Measurements from ENCODE around the gene CAP2.

Gene CAP2

DNA sequence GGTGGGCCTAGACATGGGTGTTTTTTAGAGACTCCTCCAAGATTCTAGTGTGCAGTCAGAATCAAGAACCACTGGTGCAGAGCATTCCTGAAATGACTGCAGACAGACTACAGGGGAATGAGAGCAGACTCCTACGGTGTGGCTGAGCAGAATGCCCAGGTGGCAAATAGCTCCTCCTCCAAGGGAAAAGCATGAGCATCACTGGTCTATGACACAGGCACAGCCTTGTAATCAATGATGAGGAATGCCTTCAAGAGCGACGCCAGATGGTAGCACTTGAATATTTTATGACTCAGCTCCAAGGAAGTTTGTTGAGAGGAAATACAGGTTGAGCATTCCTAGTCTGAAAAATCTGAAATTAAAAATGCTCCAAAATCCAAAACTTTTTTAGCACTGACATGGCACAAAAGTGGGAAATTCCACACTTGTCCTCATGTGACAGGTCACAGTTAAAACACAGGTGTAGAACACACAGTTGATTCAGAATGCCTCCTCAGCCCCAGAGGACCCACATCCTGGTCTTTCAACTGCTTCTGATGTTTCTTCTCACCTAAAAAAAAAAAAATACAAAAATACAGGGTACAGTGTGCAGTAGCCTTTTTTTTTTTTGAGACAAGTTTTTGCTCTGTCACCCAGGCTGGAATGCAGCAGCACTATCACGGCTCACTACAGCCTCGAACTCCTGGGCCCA is 196.2 kb downstream of the CAP2 start:
- DNase-seq: no peak

DNA sequence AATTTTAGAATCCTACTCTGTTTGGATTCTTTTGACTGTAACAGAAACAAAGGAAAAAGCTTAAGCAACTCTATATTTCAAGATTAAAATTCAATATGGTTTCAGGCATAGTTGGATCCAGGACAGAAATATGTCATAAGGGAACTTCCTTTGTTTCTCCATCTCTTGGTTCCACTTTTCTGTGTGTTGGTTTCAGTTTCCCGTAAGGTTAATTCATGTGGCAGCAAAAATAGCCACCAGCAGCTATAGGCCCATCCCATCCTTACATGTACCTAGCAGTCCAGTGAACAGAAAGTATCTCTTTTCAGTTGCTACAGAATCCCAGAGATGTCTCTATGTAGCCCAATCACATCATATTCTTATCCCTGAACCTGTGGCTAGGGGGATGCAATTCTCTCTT is 197.9 kb downstream of the CAP2 start:
- no peak for DNase-seq

DNA sequence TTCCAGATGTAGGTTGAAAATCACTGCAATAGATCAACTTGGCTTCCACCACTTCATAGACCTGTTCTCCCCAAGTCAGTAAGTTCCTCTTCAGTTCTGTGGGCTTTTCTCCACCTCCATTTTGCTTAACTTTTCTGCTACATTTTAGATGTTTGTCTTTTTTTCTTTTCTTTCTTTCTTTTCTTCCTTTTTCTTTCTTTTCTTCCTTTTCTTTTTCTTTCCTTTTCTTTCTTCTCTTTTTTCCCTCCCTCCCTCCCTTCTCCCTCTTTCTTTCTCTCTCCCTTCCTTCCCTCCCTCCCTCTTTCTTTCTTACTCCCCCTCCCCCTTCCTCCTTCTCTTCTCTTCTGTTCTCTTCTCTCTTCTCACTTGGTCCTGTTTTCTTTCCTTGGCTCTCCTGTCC is 199.9 kb downstream of the CAP2 start:
- DNase-seq: no peak

DNA sequence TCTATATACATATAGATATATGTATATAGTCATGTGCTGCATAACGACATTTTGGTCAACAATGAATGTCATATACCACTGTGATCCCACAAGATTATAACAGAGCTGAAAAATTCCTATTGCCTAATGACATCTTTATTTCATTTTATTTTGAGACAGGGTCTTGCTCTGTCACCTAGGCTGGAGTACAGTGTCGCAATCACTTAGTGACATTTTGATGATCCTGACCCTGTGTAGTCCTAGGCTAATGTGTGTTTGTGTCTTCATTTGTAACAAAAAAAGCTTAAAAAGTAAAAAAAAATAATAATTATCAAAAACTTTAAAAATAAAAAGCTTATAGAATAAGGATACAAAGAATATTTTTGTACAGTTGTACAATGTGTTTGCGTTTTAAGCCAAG is 202.7 kb downstream of the CAP2 start:
- no peak for DNase-seq

DNA sequence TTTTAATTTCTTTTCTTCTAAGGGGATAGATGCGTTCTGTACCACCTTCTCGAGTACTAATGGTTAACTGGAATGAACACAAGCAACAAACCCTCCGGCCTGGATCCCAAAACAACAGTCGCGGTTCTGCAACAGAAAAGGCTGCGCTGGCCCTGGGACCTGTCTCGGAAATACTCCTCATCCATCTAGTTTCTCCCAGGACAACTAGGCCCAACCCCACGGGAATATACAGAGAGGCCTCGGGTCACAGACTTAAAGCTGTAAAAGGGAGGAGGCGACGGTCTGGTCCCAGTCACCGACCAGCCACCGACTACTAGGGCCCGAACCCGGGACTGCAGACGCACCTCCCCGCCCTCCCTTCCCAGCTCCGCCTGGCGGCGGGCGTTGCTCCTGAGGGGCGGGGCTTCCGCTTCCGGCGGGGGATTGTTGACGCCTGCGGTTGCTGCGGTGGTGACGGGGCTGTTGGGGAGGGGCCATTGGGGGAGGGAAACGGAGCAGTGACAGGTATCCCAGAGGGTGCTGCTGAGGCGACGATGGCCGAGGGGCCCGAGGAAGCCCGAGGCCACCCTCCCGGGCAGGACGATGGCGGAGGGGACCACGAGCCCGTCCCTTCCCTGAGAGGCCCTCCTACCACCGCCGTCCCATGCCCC is 206.6 kb downstream of the CAP2 start, which contains the start of gene FAM8A1:
TSS of gene FAM8A1 (plus strand) at position 426 of the 650 bp plus-strand sequence. CDS start at position 534, 108 bp downstream.
- DNase-seq: peak; percentile 77

DNA sequence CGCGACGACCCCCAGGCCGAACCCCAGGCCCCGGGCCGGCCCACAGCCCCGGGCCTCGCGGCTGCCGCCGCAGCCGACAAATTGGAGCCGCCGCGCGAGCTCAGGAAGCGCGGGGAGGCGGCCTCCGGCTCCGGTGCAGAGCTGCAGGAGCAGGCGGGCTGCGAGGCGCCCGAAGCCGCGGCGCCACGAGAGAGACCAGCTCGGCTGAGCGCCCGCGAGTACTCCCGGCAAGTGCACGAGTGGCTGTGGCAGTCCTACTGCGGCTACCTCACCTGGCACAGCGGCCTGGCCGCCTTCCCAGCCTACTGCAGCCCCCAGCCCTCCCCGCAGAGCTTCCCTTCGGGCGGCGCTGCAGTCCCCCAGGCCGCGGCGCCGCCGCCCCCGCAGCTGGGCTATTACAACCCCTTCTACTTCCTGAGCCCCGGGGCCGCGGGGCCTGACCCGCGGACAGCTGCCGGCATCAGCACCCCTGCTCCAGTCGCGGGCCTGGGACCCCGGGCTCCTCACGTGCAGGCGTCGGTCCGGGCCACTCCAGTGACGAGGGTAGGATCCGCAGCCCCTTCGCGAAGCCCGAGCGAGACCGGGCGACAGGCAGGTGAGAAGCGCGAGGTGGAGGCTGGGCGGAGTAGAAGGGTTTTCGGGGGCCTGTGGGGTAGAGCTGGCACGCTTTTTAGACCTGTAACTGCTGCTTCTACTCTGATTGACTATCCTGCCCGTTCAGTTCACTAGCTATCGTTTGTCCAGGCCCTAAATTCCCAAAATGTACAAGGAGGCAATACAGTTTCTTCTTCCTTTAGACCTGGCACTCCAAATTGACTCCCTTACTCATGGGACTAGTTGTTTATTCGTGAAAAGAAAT is 207.4 kb downstream of the CAP2 start:
- DNase-seq: no peak

DNA sequence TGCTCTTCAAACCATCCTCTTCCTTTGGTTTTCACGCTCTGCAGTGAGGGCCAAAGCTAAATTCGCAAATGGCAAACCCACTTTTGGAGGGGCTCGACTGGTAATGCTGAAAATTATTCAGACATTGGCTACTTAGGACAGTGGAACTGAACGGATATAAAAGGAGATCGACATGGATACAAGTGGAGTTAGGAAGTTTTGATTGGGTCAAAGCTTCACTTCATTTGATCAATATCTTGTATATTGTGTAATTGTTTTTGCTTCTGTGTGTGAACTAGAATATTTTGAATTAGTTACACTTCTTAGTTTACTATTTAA is 207.9 kb downstream of the CAP2 start:
- no peak for DNase-seq

DNA sequence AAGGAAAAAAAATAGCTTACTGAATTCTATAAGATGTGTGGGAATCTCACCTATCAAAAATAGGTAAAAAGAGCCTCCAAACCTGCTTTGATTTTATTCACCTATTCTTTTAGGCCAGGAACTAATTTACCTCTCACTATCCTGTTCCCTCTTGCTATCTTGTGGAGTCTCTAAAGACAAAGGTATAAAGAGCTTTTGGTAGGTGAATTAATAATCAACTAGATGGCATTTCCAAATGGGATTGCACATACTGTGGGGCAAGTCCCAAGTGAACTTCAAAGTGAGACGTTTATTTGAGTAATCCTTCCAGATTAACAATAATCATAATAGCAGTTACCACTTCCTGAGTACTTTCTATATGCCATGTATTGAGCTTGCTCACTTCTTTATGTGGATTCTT is 209.5 kb downstream of the CAP2 start:
- DNase-seq: no peak

DNA sequence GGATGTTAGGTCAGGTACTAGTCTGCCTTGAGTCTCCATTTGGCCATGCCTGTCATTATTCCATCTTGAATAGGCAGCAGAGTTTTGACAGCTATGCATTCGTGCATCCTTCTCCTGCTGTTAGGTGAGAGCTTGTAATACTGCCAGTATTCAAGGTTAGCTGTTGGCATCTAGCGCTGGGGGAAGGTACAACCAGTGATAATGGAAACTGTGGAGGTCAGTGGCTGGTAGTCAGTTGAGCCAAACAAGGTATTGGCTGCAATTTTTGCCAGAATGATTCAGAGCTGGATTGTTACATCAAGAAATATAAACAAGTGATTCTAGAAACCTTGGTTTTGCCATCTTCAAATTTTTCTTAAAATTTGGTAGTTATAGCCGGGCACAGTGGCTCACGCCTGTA is 213.2 kb downstream of the CAP2 start:
- no peak for DNase-seq
